ENCODE results near the gene F7.

Gene F7

DNA sequence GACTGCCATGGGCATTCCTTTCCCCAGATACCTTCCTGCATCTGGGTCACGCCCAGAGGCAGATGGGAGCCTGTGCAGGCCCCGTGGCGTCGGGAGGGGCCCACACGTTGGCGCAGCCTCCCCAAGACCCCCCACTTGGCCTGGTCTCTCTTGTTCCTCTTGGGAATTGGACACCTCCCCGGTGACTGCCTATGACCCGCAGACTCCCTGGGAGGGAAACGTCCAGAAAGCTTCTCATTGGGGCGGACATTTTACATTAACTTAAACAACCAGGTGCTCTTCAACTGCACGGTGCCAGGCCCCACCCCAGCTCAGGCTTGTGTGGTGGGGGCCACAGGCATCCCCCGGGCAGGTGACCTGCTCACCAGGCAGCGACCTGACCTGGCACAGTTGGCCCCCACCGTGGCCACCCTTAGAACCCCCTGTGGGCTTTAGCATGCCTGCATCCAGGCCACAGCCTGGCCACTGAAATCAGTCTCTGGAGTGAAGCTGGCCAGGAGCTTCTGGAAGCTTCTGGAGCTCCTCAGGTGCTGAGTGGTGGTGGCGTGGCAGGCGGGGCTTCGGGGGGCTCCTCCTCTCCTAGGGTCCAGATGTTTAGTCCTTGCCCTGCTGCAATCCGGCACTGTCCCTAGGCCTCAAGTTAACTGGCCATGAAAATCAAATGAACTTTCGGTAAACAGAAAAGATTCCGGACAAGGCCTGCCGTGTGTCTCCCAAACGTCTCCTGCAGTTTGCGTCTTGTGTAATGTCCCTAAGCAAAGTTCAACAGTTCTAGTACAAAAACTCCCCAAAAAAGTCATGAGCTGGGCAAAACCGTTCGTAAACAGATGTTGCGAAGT is 44.3 kb downstream of the F7 start:
- Histone ChIP-seq H3K36me3 (ENCODE audit: control insufficient read depth, low read length) (no peaks in the 10 kb centered on the region), H3K27ac (ENCODE audit: low read depth, low read length) (no peak overlapping the region), H3K79me2 (ENCODE audit: control insufficient read depth, low read length) (no peaks in the 10 kb centered on the region), H3F3A (ENCODE audit: control insufficient read depth, insufficient read depth) (0 out of 2 replicates have a peak, but pooled peaks cover 4% of the 10 kb centered on the region), H3K9me3 (ENCODE audit: control insufficient read depth, insufficient read depth, low read length) (no peaks in the 10 kb centered on the region), H3K27me3 (ENCODE audit: control insufficient read depth, low read length) (no peaks in the 10 kb centered on the region), H3K4me2 (ENCODE audit: low read length) (no peak overlapping the region), H4K20me1 (ENCODE audit: control insufficient read depth, insufficient read depth, low read depth, low read length) (no peaks in the 10 kb centered on the region), H3K9me2 (replicated peaks; ENCODE audit: control insufficient read depth, low read length) (no peaks in the 10 kb centered on the region), H3K4me1 (ENCODE audit: control insufficient read depth, low read length) (peaks cover 13% of the 10 kb centered on the region), H3K4me3 (ENCODE audit: low read length) (no peak overlapping the region)
- TF ChIP-seq CTCF (IDR thresholded peaks at IDR 0.05; ENCODE audit: low read depth, low read length, poor library complexity, severe bottlenecking) = no peak
- no peak for TF ChIP-seq EZH2phosphoT487 (IDR thresholded peaks at IDR 0.05; ENCODE audit: borderline replicate concordance, low read length)

DNA sequence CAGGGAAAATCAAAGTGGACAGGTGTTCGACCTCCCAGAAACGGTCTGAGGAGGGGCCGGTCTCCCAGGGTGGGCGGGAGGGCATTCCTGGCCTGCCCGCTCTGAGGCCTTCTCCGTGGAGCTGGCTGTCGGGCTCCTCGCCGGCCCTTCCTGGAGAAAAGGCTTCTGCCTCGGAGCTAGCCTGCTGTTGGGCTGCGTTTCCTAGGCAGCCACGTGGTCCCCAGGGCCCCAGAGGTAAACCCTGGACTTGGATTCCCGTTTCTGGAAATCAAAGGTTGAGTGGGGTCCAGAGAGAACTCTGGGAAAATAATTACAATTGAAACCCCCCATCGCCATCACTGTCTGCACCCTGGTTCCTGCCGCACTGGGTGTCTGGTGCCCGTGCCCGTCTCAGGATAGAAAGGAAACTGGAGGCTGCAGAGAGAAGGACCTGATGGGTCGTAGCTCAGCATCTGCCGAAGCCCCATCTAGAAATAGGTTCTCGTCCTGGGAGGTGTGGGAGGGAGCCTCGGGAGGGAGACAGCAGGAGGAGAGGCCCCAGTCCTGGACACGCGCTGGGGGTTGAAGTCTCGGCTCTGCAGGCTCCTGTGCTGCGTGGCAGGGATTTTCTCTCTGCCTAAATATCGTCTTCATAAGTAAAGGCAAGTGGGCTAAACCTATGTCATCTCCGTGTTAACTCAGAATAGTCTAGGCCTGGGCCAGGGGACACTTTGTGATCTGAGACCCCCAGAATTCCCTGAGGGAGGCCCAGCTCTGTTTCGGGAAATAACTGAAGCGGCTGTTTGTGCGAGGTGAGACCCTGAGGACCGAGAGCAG is 45.2 kb downstream of the F7 start:
- H3K4me3 ChIP-seq (ENCODE audit: low read length) = no peak overlapping the region
- peaks cover 18% of the 10 kb centered on the region for H3K4me1 ChIP-seq (ENCODE audit: control insufficient read depth, low read length)
- H3K27me3 ChIP-seq (ENCODE audit: control insufficient read depth, low read length) = no peaks in the 10 kb centered on the region
- H3K9me2 ChIP-seq (replicated peaks; ENCODE audit: control insufficient read depth, low read length) = no peaks in the 10 kb centered on the region
- peaks cover 5% of the 10 kb centered on the region; the same call in 1 of the 2 replicates for H3K9me3 ChIP-seq (ENCODE audit: control insufficient read depth, insufficient read depth, low read length)
- H3K36me3 ChIP-seq (ENCODE audit: control insufficient read depth, low read length) = no peaks in the 10 kb centered on the region
- H4K20me1 ChIP-seq (ENCODE audit: control insufficient read depth, insufficient read depth, low read depth, low read length) = no peaks in the 10 kb centered on the region
- no peaks in the 10 kb centered on the region for H3K79me2 ChIP-seq (ENCODE audit: control insufficient read depth, low read length)
- TF ChIP-seq CTCF (IDR thresholded peaks at IDR 0.05; ENCODE audit: low read depth, low read length, poor library complexity, severe bottlenecking) (no peak), EZH2phosphoT487 (IDR thresholded peaks at IDR 0.05; ENCODE audit: borderline replicate concordance, low read length) (no peak)
- no peak overlapping the region for H3K4me2 ChIP-seq (ENCODE audit: low read length)
- peaks cover 4% of the 10 kb centered on the region; the same call in 1 of the 2 replicates for H3F3A ChIP-seq (ENCODE audit: control insufficient read depth, insufficient read depth)
- H3K27ac ChIP-seq (ENCODE audit: low read depth, low read length) = no peak overlapping the region

DNA sequence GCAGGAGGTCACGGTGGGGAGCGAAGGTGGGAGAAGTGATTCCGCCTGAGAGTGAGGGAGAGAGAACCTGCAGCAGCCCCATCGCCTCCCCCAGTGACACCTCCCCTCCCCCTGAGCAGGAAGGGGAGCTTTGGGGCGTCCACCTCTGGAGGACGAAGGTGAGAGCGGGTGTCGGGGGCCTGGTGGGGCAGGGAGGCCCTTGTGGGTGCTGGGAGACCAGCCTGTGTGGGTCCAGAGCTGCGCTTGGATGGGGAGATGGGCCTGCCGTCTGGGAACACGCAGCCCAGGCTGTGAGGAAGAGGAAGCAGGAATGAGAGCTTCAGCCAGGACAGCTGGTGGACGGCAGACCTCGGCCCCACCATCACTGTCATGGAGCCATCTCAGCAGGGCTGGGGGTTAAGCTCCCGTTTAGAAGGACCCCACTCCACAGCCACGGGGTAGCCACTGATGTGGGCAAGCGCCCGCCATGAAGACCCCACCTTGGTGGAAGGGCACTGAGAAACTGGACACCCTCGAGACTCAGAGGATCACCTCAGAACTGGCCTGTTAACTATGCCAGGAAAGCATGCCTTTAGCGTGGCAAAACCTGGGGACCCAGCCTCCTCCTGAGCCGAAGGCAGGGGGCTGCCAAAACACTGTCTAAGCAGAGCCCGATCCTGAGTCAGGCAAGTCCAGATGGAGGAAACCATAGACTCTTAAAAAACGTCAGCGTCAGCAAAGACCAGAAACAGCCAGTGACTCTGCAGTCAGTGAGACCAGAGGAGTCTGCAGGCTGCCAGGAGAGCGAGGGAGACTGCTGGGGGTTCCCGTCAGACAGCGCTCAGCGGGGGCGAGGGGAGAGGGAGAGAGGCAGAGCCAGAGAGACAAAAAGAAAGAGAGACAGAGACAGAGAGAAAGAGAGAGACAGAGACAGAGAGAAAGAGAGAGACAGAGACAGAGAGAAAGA is 46.4 kb downstream of the F7 start:
- H3K4me1 ChIP-seq (ENCODE audit: control insufficient read depth, low read length) = peaks cover 18% of the 10 kb centered on the region
- no peaks in the 10 kb centered on the region for H3K27me3 ChIP-seq (ENCODE audit: control insufficient read depth, low read length)
- H3K9me2 ChIP-seq (replicated peaks; ENCODE audit: control insufficient read depth, low read length) = no peaks in the 10 kb centered on the region
- H3K36me3 ChIP-seq (ENCODE audit: control insufficient read depth, low read length) = no peaks in the 10 kb centered on the region
- H4K20me1 ChIP-seq (ENCODE audit: control insufficient read depth, insufficient read depth, low read depth, low read length) = no peaks in the 10 kb centered on the region
- H3K4me3 ChIP-seq (ENCODE audit: low read length) = no peak overlapping the region
- peaks cover 4% of the 10 kb centered on the region; the same call in 1 of the 2 replicates for H3F3A ChIP-seq (ENCODE audit: control insufficient read depth, insufficient read depth)
- peaks cover 7% of the 10 kb centered on the region; the same call in 1 of the 2 replicates for H3K9me3 ChIP-seq (ENCODE audit: control insufficient read depth, insufficient read depth, low read length)
- no peaks in the 10 kb centered on the region for H3K79me2 ChIP-seq (ENCODE audit: control insufficient read depth, low read length)
- H3K4me2 ChIP-seq (ENCODE audit: low read length) = no peak overlapping the region
- no peak overlapping the region for H3K27ac ChIP-seq (ENCODE audit: low read depth, low read length)
- no peak for TF ChIP-seq CTCF (IDR thresholded peaks at IDR 0.05; ENCODE audit: low read depth, low read length, poor library complexity, severe bottlenecking)
- TF ChIP-seq EZH2phosphoT487 (IDR thresholded peaks at IDR 0.05; ENCODE audit: borderline replicate concordance, low read length) = no peak

Data from DOHH2 (cell line).